Sigmoid colon (tissue), 7 donors: Measurements from ENCODE around the gene SLC38A3. TPM values are rescaled to one million over a fixed set of nuclear protein-coding genes. Genes with fewer than 3 reads are reported as not detected.

Experiments used
- DNase-seq: peaks from one replicate; pipeline ENCODE4 v3.0.0-alpha.2; 2019
- H3K27ac ChIP-seq, 4 donors: fragments of 200-600 bp; sonication (generic); one replicate each; pipeline ENCODE4 v1.5.1; 2016 to 2019; ENCODE audit warnings: mild to moderate bottlenecking in 1 of 4
- H3K27me3 ChIP-seq, 3 donors: fragments of 200-600 bp; sonication (generic); one replicate each; pipeline ENCODE4 v1.5.1; 2019; ENCODE audit warnings: mild to moderate bottlenecking in 1 of 3
- H3K36me3 ChIP-seq, 4 donors: fragments of 200-600 bp; sonication (generic); one replicate each; pipeline ENCODE4 v1.5.1; 2016 to 2019
- H3K4me1 ChIP-seq, 4 donors: fragments of 200-600 bp; sonication (generic); one replicate each; pipeline ENCODE4 v1.5.1; 2017 to 2019
- H3K4me3 ChIP-seq, 4 donors: fragments of 200-600 bp; sonication (generic); one replicate each; pipeline ENCODE4 v1.5.1; 2017 to 2019; ENCODE audit warnings: mild to moderate bottlenecking in 2 of 4, moderate library complexity in 1 of 4
- H3K9me3 ChIP-seq, 4 donors: fragments of 200-600 bp in 3 of 4; sonication (generic) in 3 of 4; one replicate each; pipeline versions ENCODE4 v1.5.1 to v1.6.1; 2013 to 2019
- EP300 ChIP-seq, 4 donors: sonication (generic); formaldehyde crosslinking; IDR thresholded peaks; one replicate each; pipeline ENCODE4 v1.6.1; 2017; ENCODE audit warnings: antibody characterized with exemption in 4 of 4
- POLR2A ChIP-seq, 2 donors: fragments of 450-650 bp; IDR thresholded peaks; one replicate each; pipeline ENCODE4 v1.6.1; 2016; ENCODE audit warnings: antibody characterized with exemption in 2 of 2, mild to moderate bottlenecking in 2 of 2, moderate library complexity in 2 of 2
- POLR2AphosphoS5 ChIP-seq, 4 donors: sonication (generic); formaldehyde crosslinking; IDR thresholded peaks; one replicate each; pipeline ENCODE4 v1.6.1; 2017; ENCODE audit warnings: antibody characterized with exemption in 4 of 4
- WGBS, 2 donors: extraction: QIAGEN DNeasy Blood & Tissue Kit; methylation state at CpG; one replicate each; pipeline ENCODE4 v1.1.7; 2013; 5-methylcytosine and 5-hydroxymethylcytosine counted together
- intact Hi-C: fragments of 100-400 bp; cut with DNase I; formaldehyde crosslinking; loops from one replicate; pipeline ENCODE4 v1.15.1; 2023
- polyA plus RNA-seq, 3 donors: library from polyadenylated mRNA; stranded (reverse); fragments of 200-250 nt; gene quantifications; one replicate each; pipeline ENCODE4 v1.2.3, GENCODE V29; 2013
- total RNA-seq, 4 donors: library from RNA; depleted of rRNA; stranded (reverse); fragments of >200 nt; gene quantifications; one replicate each; pipeline ENCODE4 v1.1.0, GENCODE V29; 2016
- TF ChIP-seq, protein P1 (sequence below), 4 experiments: fragments of 450-650 bp in 3 of 4; fragments of 200-600 bp in 1 of 4; IDR thresholded peaks; one replicate each; pipeline ENCODE4 v1.5.1; 2016 to 2019; ENCODE audit warnings: antibody characterized with exemption in 4 of 4, mild to moderate bottlenecking in 3 of 4, moderate library complexity in 2 of 4
- donor health status: healthy with polysubstance abuse.
- donor health status: Bipolar disorder and iron deficiency.
- donor health status: healthy.

The SLC38A3 gene
- total and polyA plus RNA-seq, 7 donors = 0.07 to 0.28 TPM; not detected in 5

DNA sequence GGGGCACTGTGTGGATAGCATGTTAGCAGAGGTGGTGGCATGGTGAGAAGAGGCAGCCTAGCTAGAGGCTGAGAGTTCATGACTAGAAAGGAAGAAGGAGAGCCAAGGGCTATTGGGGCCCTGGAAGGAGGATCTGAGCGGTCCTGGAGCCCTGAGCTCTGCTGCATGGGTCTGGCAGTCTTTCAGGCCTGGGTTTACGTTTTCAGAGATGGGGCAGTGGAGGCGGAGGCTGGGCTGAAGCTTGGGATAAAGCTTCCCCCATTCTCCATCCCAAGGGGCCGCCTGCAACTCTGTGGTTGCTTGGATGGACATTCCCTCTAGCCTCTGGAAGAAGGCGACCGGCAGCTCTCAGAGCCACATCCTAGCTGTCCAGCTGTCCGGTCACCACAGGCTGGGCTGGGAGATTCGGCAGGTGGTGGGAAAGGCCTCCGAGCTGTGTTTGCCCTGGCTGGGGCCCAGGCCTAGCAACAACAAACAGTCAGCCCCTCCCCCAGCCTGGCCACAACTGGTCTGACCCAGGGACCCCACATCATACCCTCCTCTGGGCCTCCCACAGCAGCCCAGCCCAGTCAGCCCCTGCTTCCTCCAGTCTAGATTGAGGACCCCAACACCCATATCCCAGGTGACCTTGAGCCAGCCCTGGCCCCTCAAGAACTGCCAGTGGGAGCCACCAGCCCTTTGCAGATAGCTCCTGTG is 1.8 kb upstream of the SLC38A3 start:
- Histone ChIP-seq H3K4me3 (no peak overlapping the region), H3K36me3 (no peaks in the 10 kb centered on the region), H3K4me1 (peaks cover 0 to 16% (median 15%) of the 10 kb centered on the region in 4 donors), H3K27me3 (peaks cover 28 to 84% (median 68%) of the 10 kb centered on the region in 3 donors), H3K27ac (no peak overlapping the region), H3K9me3 (no peaks in the 10 kb centered on the region)
- no peak for DNase-seq
- no peak for TF ChIP-seq POLR2AphosphoS5 (IDR thresholded peaks at IDR 0.05)
- TF ChIP-seq POLR2A (IDR thresholded peaks at IDR 0.05) = no peak
- TF ChIP-seq, protein P1, sequence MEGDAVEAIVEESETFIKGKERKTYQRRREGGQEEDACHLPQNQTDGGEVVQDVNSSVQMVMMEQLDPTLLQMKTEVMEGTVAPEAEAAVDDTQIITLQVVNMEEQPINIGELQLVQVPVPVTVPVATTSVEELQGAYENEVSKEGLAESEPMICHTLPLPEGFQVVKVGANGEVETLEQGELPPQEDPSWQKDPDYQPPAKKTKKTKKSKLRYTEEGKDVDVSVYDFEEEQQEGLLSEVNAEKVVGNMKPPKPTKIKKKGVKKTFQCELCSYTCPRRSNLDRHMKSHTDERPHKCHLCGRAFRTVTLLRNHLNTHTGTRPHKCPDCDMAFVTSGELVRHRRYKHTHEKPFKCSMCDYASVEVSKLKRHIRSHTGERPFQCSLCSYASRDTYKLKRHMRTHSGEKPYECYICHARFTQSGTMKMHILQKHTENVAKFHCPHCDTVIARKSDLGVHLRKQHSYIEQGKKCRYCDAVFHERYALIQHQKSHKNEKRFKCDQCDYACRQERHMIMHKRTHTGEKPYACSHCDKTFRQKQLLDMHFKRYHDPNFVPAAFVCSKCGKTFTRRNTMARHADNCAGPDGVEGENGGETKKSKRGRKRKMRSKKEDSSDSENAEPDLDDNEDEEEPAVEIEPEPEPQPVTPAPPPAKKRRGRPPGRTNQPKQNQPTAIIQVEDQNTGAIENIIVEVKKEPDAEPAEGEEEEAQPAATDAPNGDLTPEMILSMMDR (IDR thresholded peaks at IDR 0.05) = no peak
- TF ChIP-seq EP300 (IDR thresholded peaks at IDR 0.05) = no peak
- 69 to 82% methylated on average over 9 of the region's 9 CpGs for WGBS, 2 donors
- intact Hi-C loops = no loop called here

GRCh38 chr3:50203809-50204803 is 965 bp upstream of the SLC38A3 start:
- no peak for DNase-seq
- no peaks in the 10 kb centered on the region for H3K9me3 ChIP-seq
- intact Hi-C loops = no loop called here
- no peak overlapping the region for H3K27ac ChIP-seq
- WGBS, 2 donors = 61 to 73% methylated on average over 12 of the region's 12 CpGs
- H3K4me3 ChIP-seq = no peak overlapping the region
- peaks cover 28 to 77% (median 68%) of the 10 kb centered on the region in 3 donors for H3K27me3 ChIP-seq
- no peak for TF ChIP-seq POLR2AphosphoS5 (IDR thresholded peaks at IDR 0.05)
- TF ChIP-seq POLR2A (IDR thresholded peaks at IDR 0.05) = no peak
- TF ChIP-seq, protein P1 (IDR thresholded peaks at IDR 0.05) = no peak
- TF ChIP-seq EP300 (IDR thresholded peaks at IDR 0.05) = no peak
- H3K4me1 ChIP-seq = peaks cover 0 to 16% (median 15%) of the 10 kb centered on the region in 4 donors
- no peaks in the 10 kb centered on the region for H3K36me3 ChIP-seq

DNA sequence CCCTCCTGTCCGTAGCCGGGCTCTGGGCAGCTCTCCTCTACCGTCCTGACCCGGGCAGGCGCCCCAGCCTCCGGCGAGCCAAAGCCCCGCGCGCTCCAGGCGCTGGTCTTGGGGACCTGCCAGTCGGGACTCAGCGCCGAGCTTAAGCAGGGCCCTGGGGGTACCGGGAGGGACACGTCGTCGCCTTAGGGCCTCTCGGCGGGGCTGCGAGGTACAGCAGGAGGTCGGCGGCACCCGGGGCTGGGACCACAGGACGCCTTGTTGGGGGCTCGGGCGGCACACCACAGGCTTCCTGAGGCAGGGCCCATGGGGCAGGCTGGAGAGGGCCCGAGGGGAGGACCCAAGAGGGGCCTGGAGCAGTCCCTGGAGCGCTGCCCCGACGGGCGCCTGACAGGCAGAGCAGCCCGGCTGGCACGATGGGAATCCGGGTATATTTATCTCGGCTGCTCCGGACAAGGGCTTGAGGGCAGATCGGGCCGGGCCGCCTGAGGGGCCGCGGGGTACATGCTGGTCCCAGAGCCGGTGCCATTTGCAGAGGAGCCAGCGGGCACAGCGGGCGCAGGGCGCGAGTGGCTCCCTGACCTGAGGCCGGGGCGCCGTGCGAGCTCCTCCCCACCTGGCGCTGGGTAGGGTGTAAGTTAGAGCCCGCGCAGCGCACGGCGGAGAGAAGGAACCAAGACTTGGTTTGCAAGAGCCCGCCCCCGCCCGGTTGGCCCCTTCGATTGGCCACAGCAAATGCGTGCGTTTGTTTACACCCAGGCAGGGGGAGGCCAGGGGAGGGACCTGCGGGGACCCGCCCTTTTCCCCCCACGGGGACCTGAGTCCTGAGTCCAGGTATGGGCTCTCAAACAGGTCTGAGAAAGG is 574 bp downstream of the SLC38A3 start:
- H3K36me3 ChIP-seq = no peaks in the 10 kb centered on the region
- WGBS, 2 donors = 2 to 3% methylated on average over 67 of the region's 67 CpGs
- intact Hi-C loops = no loop called here
- H3K4me1 ChIP-seq = peaks cover 0 to 16% (median 15%) of the 10 kb centered on the region in 4 donors
- no peaks in the 10 kb centered on the region for H3K9me3 ChIP-seq
- TF ChIP-seq EP300 (IDR thresholded peaks at IDR 0.05) = no peak
- no peak for TF ChIP-seq POLR2A (IDR thresholded peaks at IDR 0.05)
- no peak for TF ChIP-seq POLR2AphosphoS5 (IDR thresholded peaks at IDR 0.05)
- TF ChIP-seq, protein P1 (IDR thresholded peaks at IDR 0.05) = no peak
- H3K27me3 ChIP-seq = peaks cover 28 to 70% (median 60%) of the 10 kb centered on the region in 3 donors
- H3K4me3 ChIP-seq = peak overlapping the region; percentile 10 to 46 (median 30)
- no peak overlapping the region for H3K27ac ChIP-seq
- no peak for DNase-seq

DNA sequence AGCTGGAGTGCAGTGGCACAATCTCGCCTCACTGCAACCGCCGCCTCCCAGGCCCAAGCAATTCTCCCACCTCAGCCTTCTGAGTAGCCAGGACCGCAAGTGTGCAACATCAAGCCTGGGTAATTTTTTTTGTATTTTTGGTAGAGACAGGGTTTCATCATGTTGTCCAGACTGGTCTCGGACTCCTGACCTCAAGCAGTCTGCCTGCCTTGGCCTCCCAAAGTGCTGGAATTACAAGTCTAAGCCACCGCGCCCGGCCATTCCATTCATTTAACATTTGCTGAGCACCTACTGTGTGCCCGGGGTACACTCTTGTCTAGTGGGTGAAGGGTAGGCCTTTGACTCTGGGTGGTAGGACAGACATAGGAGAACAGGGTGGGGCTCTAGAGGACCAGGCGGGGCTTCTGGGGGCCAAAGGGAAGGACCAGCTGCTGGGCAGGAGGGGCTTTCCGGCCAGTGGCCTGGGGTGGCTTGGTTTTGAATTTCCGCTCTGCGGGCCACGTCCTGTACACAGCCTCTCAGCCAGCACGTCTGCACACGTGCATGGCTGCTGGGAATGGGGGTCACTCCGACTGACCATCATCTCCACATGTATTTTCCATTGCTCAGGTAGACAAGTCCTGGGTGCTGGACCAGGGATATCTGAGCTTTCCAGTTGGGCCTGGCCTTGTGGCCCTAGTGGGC is 2.4 kb downstream of the SLC38A3 start:
- Histone ChIP-seq H3K9me3 (no peaks in the 10 kb centered on the region), H3K4me1 (peaks cover 0 to 16% (median 15%) of the 10 kb centered on the region in 4 donors), H3K27me3 (peaks cover 28 to 51% (median 44%) of the 10 kb centered on the region in 3 donors), H3K4me3 (no peak overlapping the region), H3K36me3 (no peaks in the 10 kb centered on the region), H3K27ac (no peak overlapping the region)
- TF ChIP-seq, protein P1 (IDR thresholded peaks at IDR 0.05) = no peak
- no peak for DNase-seq
- intact Hi-C loops = no loop called here
- WGBS, 2 donors = 93 to 94% methylated on average over 17 of the region's 17 CpGs
